GM12878 (cell line): ENCODE data around the gene CAMTA1. TPM values are rescaled to one million over a fixed set of nuclear protein-coding genes. Genes with fewer than 3 reads are reported as not detected.

Experiments used
- ATAC-seq: fragments of 200-7000 bp; cut with Tn5 transposase; 3 replicates; pipeline ENCODE4 v1.9.1; 2020; ENCODE audit warnings: mild to moderate bottlenecking, moderate library complexity
- BruUV-seq: library from RNA; stranded (reverse); fragments of 400-500 nt; replicated peaks from 2 replicates; lab custom pipeline; 2021; lab: Mats Ljungman, UMichigan
- CTCF ChIA-PET: fragments of 300-600 bp; sonication (Branson Sonifier 250); formaldehyde crosslinking; extraction: SDS; loops from one replicate; lab custom pipeline; 2021; ENCODE audit warnings: inconsistent platforms; lab: Yijun Ruan, JAX
- POLR2A ChIA-PET: fragments of 350-600 bp; formaldehyde crosslinking; extraction: SDS; loops from one replicate; lab custom pipeline; 2021; ENCODE audit warnings: inconsistent platforms; lab: Charles Lee
- RAD21 ChIA-PET: fragments of 300-600 bp; sonication (Branson Sonifier 250); formaldehyde crosslinking; loops from one replicate; lab custom pipeline; 2023; ENCODE audit warnings: antibody characterized with exemption; ENCODE audit not compliant: unreplicated experiment; lab: Charles Lee
- SMC1A ChIA-PET: fragments of 300-600 bp; sonication (Branson Sonifier 250); formaldehyde crosslinking; loops from one replicate; lab custom pipeline; 2023; ENCODE audit not compliant: unreplicated experiment, uncharacterized antibody; lab: Charles Lee
- DNase-seq: peaks from one replicate; pipeline ENCODE4 v3.0.0-alpha.2; 2011; ENCODE audit warnings: low read depth, low spot score
- FAIRE-seq: peaks from 3 replicates; lab custom pipeline; 2011; peaks lifted over from hg19 to GRCh38; lab: Jason Lieb, UNC
- H2AFZ ChIP-seq: 2 replicates; pipeline ENCODE4 v1.6.0; 2011; ENCODE audit warnings: low read depth, low read length, control low read depth; ENCODE audit not compliant: control insufficient read depth
- H3K27ac ChIP-seq: 2 replicates; pipeline ENCODE4 v1.5.1; 2011; ENCODE audit warnings: control low read depth; ENCODE audit not compliant: control insufficient read depth, insufficient read depth
- H3K27me3 ChIP-seq, 2 experiments: replicated peaks in 1 of 2; 2 replicates each; pipeline versions ENCODE4 v1.6.0 to v1.6.1; 2011; ENCODE audit warnings: low read length in 1 of 2; ENCODE audit not compliant: control insufficient read depth in 2 of 2, insufficient read depth in 2 of 2
- H3K36me3 ChIP-seq, 2 experiments: 2 replicates each; pipeline ENCODE4 v1.5.1; 2011; ENCODE audit warnings: low read length in 1 of 2; ENCODE audit not compliant: control insufficient read depth in 2 of 2, insufficient read depth in 2 of 2
- H3K4me1 ChIP-seq: 2 replicates; pipeline ENCODE4 v1.6.1; 2011; ENCODE audit warnings: mild to moderate bottlenecking, low read length, moderate library complexity, mixed read lengths; ENCODE audit not compliant: control insufficient read depth, insufficient read depth
- H3K4me2 ChIP-seq: 2 replicates; pipeline ENCODE4 v1.6.0; 2011; ENCODE audit warnings: control low read depth; ENCODE audit not compliant: control insufficient read depth, insufficient read depth
- H3K4me3 ChIP-seq: fragments of 200-600 bp; sonication (generic); 2 replicates; pipeline ENCODE4 v1.5.1; 2016
- H3K79me2 ChIP-seq: 2 replicates; pipeline ENCODE4 v1.6.0; 2011; ENCODE audit warnings: low read length; ENCODE audit not compliant: control insufficient read depth, insufficient read depth
- H3K9ac ChIP-seq: 2 replicates; pipeline ENCODE4 v1.8.0; 2011; ENCODE audit warnings: low read length, control low read depth, mixed read lengths; ENCODE audit not compliant: control insufficient read depth, insufficient read depth
- H3K9me3 ChIP-seq: replicated peaks from 3 replicates; pipeline ENCODE4 v1.5.1; 2011; ENCODE audit warnings: mild to moderate bottlenecking, low read length; ENCODE audit not compliant: control insufficient read depth, insufficient read depth
- H4K20me1 ChIP-seq: 2 replicates; pipeline ENCODE4 v1.6.0; 2011; ENCODE audit not compliant: control insufficient read depth, insufficient read depth
- BMI1 ChIP-seq: fragments of 450-650 bp; IDR thresholded peaks from 2 replicates; pipeline ENCODE4 v1.6.1; 2016; ENCODE audit warnings: mild to moderate bottlenecking, moderate library complexity, borderline replicate concordance
- CREB1 ChIP-seq: IDR thresholded peaks from 2 replicates; pipeline ENCODE4 v1.6.1; 2012; ENCODE audit warnings: low read depth, mild to moderate bottlenecking, inconsistent platforms
- GABPA ChIP-seq: IDR thresholded peaks from 2 replicates; pipeline ENCODE4 v1.6.1; 2014; ENCODE audit warnings: antibody characterized with exemption, low read depth, mild to moderate bottlenecking, inconsistent platforms
- MAX ChIP-seq: IDR thresholded peaks from 2 replicates; pipeline ENCODE4 v1.6.1; 2012; ENCODE audit warnings: low read depth, low read length, improper control_type of control experiment
- MYB ChIP-seq: fragments of 150-350 bp; IDR thresholded peaks from 2 replicates; pipeline ENCODE4 v1.6.1; 2014; ENCODE audit warnings: mild to moderate bottlenecking, low read depth, low read length, borderline replicate concordance
- NFYB ChIP-seq: IDR thresholded peaks from 2 replicates; pipeline ENCODE4 v1.6.1; 2011; ENCODE audit warnings: low read depth, mild to moderate bottlenecking, low read length, improper control_type of control experiment, moderate library complexity; ENCODE audit not compliant: insufficient read depth
- NR2C1 ChIP-seq: fragments of 450-650 bp; IDR thresholded peaks from 2 replicates; pipeline ENCODE4 v1.6.1; 2017; ENCODE audit warnings: antibody characterized with exemption, mild to moderate bottlenecking, moderate library complexity
- PAX8 ChIP-seq: fragments of 450-650 bp; IDR thresholded peaks from 2 replicates; pipeline ENCODE4 v1.6.1; 2017; ENCODE audit warnings: mild to moderate bottlenecking, moderate library complexity
- RELA ChIP-seq: fragments of 450-650 bp; IDR thresholded peaks from 2 replicates; pipeline ENCODE4 v1.8.0; 2014; ENCODE audit warnings: borderline replicate concordance; ENCODE audit not compliant: partially characterized antibody
- SIN3A ChIP-seq: IDR thresholded peaks from 2 replicates; pipeline ENCODE4 v1.6.1; 2012; ENCODE audit warnings: low read depth, low read length, improper control_type of control experiment
- SIX5 ChIP-seq: IDR thresholded peaks from 2 replicates; pipeline ENCODE4 v1.6.1; 2011; ENCODE audit warnings: mild to moderate bottlenecking, low read depth, low read length, moderate library complexity; ENCODE audit not compliant: severe bottlenecking
- SREBF2 ChIP-seq: IDR thresholded peaks from 2 replicates; pipeline ENCODE4 v1.6.1; 2012; ENCODE audit warnings: mild to moderate bottlenecking, low read length
- TARDBP ChIP-seq: IDR thresholded peaks from 2 replicates; pipeline ENCODE4 v1.6.1; 2016; ENCODE audit warnings: borderline replicate concordance
- YBX1 ChIP-seq: fragments of 450-650 bp; IDR thresholded peaks from 2 replicates; pipeline ENCODE4 v1.6.1; 2016; ENCODE audit warnings: antibody characterized with exemption
- ZNF592 ChIP-seq: fragments of 450-650 bp; IDR thresholded peaks from 2 replicates; pipeline ENCODE4 v1.6.1; 2017; ENCODE audit warnings: mild to moderate bottlenecking, moderate library complexity
- ZSCAN29 ChIP-seq: fragments of 450-650 bp; IDR thresholded peaks from 2 replicates; pipeline ENCODE4 v1.6.1; 2017; ENCODE audit warnings: mild to moderate bottlenecking, moderate library complexity
- WGBS: methylation state at CpG from one replicate; pipeline ENCODE4 v1.1.6; 2016; ENCODE audit warnings: low lambda C conversion rate; ENCODE audit not compliant: insufficient replicate concordance, insufficient coverage; ENCODE audit errors: missing lambda C conversion rate; 5-methylcytosine and 5-hydroxymethylcytosine counted together
- in situ Hi-C: fragments of 300-500 bp; cut with MboI; formaldehyde crosslinking; loops from 9 replicates; pipeline ENCODE4 v1.14.3; 2018; ENCODE audit warnings: mixed read lengths
- intact Hi-C: fragments of 100-400 bp; cut with micrococcal nuclease; formaldehyde crosslinking; loops from one replicate; pipeline ENCODE4 v1.14.2; 2022; ENCODE audit not compliant: unreplicated experiment
- polyA plus RNA-seq, 11 experiments: library from polyadenylated mRNA; depleted of rRNA in 4 of 11; unstranded in 6 of 11; stranded (reverse) in 5 of 11; fragments of >200 nt; fragmentation: Nextera tagmentation in 4 of 11; fragmentation: Illumina TruSeq in 1 of 11; extraction: Ambion mirVana in 4 of 11; extraction: Trizol in 1 of 11; gene quantifications; 1 replicate in 1 of 11; 2 replicates in 10 of 11; pipeline versions ENCODE4 v1.2.1 to v1.2.3, GENCODE V29; 2011 to 2016; ENCODE audit warnings: inconsistent platforms in 2 of 11, missing spikeins in 2 of 11, low read depth in 1 of 11
- total RNA-seq, 4 experiments: library from RNA; depleted of rRNA in 3 of 4; stranded (reverse); fragments of >200 nt in 3 of 4; fragmentation: Illumina TruSeq in 1 of 4; extraction: Trizol in 1 of 4; gene quantifications; 2 replicates each; pipeline versions ENCODE4 v1.2.1 to v1.2.3, GENCODE V29; 2013 to 2021

Gene CAMTA1
- total and polyA plus RNA-seq, 10 of the 15 experiments (the other 5 are each of a cell fraction or from before 2014, with no cell fraction given) = 37.7 to 148 (median 76.4) TPM

GRCh38 chr1:7335224-7335879 is 550.1 kb downstream of the CAMTA1 start:
- ChIA-PET POLR2A (no interaction called here), SMC1A (no interaction called here), CTCF (no interaction called here), RAD21 (no interaction called here)
- Histone ChIP-seq H3K36me3 (no peaks in the 10 kb centered on the region), H3K9me3 (no peaks in the 10 kb centered on the region), H3K79me2 (no peaks in the 10 kb centered on the region), H3K27me3 (no peaks in the 10 kb centered on the region), H3K4me2 (no peak overlapping the region), H2AFZ (no peak overlapping the region), H4K20me1 (no peaks in the 10 kb centered on the region), H3K4me1 (no peaks in the 10 kb centered on the region), H3K9ac (no peak overlapping the region), H3K4me3 (no peak overlapping the region), H3K27ac (no peak overlapping the region)
- DNase-seq (no peak), FAIRE-seq (no peak), ATAC-seq (no peak)
- intact Hi-C loops (no loop called here), in situ Hi-C loops (no loop called here)
- no peak for TF ChIP-seq NR2C1
- no peak for TF ChIP-seq SIX5
- no peak for TF ChIP-seq MAX
- no peak for TF ChIP-seq RELA
- TF ChIP-seq YBX1 = no peak
- TF ChIP-seq TARDBP = no peak
- no peak for TF ChIP-seq SREBF2
- no peak for TF ChIP-seq MYB
- TF ChIP-seq ZSCAN29 = no peak
- TF ChIP-seq NFYB = no peak
- TF ChIP-seq PAX8 = no peak
- no peak for TF ChIP-seq SIN3A
- TF ChIP-seq ZNF592 = no peak
- no peak for TF ChIP-seq BMI1
- TF ChIP-seq CREB1 = no peak
- no peak for TF ChIP-seq GABPA
- no TSS peak for BruUV-seq
- WGBS = 38% methylated on average over 13 of the region's 13 CpGs
